IMR-90 (cell line): ENCODE measurements around the gene GON7. TPM values are rescaled to one million over a fixed set of nuclear protein-coding genes. Genes with fewer than 3 reads are reported as not detected.
"Not testable (repeated sequence)": the region's sequence is repeated elsewhere in the genome, so short reads cannot be mapped to it uniquely, and the experiment has no call there.

ENCODE experiments used
- ATAC-seq: fragments of 200-7000 bp; cut with Tn5 transposase; 2 replicates; pipeline ENCODE4 v1.9.1; 2020; ENCODE audit warnings: low read depth, mild to moderate bottlenecking, moderate library complexity
- BruUV-seq: library from RNA; stranded (reverse); fragments of 400-500 nt; replicated peaks from 2 replicates; lab custom pipeline; 2021; lab: Mats Ljungman, UMichigan
- CTCF ChIA-PET: fragments of 300-600 bp; formaldehyde crosslinking; extraction: SDS; loops from one replicate; lab custom pipeline; 2021; ENCODE audit warnings: antibody characterized with exemption; lab: Yijun Ruan, JAX
- POLR2A ChIA-PET: fragments of 300-600 bp; sonication (Branson Sonifier 250); formaldehyde crosslinking; loops from one replicate; lab custom pipeline; 2022; ENCODE audit warnings: antibody characterized with exemption; ENCODE audit not compliant: unreplicated experiment; lab: Charles Lee
- DNase-seq: peaks from one replicate; pipeline ENCODE4 v3.0.0; 2013
- H2AFZ ChIP-seq: replicated peaks from 2 replicates; pipeline ENCODE3; 2013; ENCODE audit warnings: low read length, mild to moderate bottlenecking; ENCODE audit not compliant: poor library complexity
- H2AK5ac ChIP-seq: 2 replicates; pipeline ENCODE4 v1.6.1; 2013; ENCODE audit warnings: low read depth, low read length, inconsistent platforms
- H2AK9ac ChIP-seq: replicated peaks from 2 replicates; pipeline ENCODE3; 2013; ENCODE audit warnings: mild to moderate bottlenecking, low read depth, low read length, moderate library complexity; ENCODE audit not compliant: poor library complexity
- H2BK120ac ChIP-seq: 2 replicates; pipeline ENCODE4 v1.6.1; 2013; ENCODE audit warnings: low read depth, low read length, inconsistent platforms
- H2BK15ac ChIP-seq: 3 replicates; pipeline ENCODE4 v1.6.1; 2013; ENCODE audit warnings: low read depth, low read length, inconsistent platforms
- H2BK20ac ChIP-seq: 2 replicates; pipeline ENCODE4 v1.6.1; 2013; ENCODE audit warnings: low read depth, mild to moderate bottlenecking, inconsistent platforms, low read length, moderate library complexity
- H2BK5ac ChIP-seq: 2 replicates; pipeline ENCODE4 v1.6.1; 2013; ENCODE audit warnings: mild to moderate bottlenecking, low read depth, low read length, inconsistent platforms; ENCODE audit not compliant: poor library complexity, severe bottlenecking
- H3K14ac ChIP-seq: replicated peaks from 2 replicates; pipeline ENCODE4 v1.6.1; 2013; ENCODE audit warnings: low read depth, low read length, inconsistent platforms
- H3K18ac ChIP-seq: 2 replicates; pipeline ENCODE4 v1.6.1; 2013; ENCODE audit warnings: low read depth, low read length, control low read depth
- H3K23ac ChIP-seq: 2 replicates; pipeline ENCODE4 v1.6.1; 2013; ENCODE audit warnings: low read depth, low read length, inconsistent platforms
- H3K27ac ChIP-seq: 2 replicates; pipeline ENCODE4 v1.5.1; 2013; ENCODE audit warnings: mild to moderate bottlenecking, control low read depth, low read length; ENCODE audit not compliant: insufficient read depth
- H3K27me3 ChIP-seq: 2 replicates; pipeline ENCODE4 v1.6.1; 2013; ENCODE audit warnings: low read length; ENCODE audit not compliant: control insufficient read depth, insufficient read depth
- H3K36me3 ChIP-seq: 2 replicates; pipeline ENCODE4 v1.6.1; 2013; ENCODE audit warnings: low read length, mixed read lengths; ENCODE audit not compliant: control insufficient read depth, insufficient read depth
- H3K4ac ChIP-seq: 2 replicates; pipeline ENCODE4 v1.6.1; 2013; ENCODE audit warnings: low read depth, low read length, inconsistent platforms
- H3K4me1 ChIP-seq: 2 replicates; pipeline ENCODE4 v1.6.1; 2013; ENCODE audit warnings: low read length, mixed read lengths; ENCODE audit not compliant: control insufficient read depth, insufficient read depth
- H3K4me2 ChIP-seq: 2 replicates; pipeline ENCODE4 v1.6.1; 2013; ENCODE audit warnings: low read depth, mild to moderate bottlenecking, control low read depth, low read length, moderate library complexity
- H3K4me3 ChIP-seq: 2 replicates; pipeline ENCODE4 v1.5.1; 2013; ENCODE audit warnings: low read depth, mild to moderate bottlenecking, control low read depth, low read length, moderate library complexity; ENCODE audit not compliant: insufficient read depth
- H3K56ac ChIP-seq: 2 replicates; pipeline ENCODE4 v1.6.1; 2013; ENCODE audit warnings: low read length, inconsistent platforms; ENCODE audit not compliant: insufficient read depth; ENCODE audit errors: extremely low read depth
- H3K79me1 ChIP-seq, 2 experiments: 2 replicates each; pipeline ENCODE4 v1.6.1; 2013; ENCODE audit warnings: low read length in 2 of 2, inconsistent platforms in 1 of 2, low read depth in 1 of 2
- H3K9ac ChIP-seq: 2 replicates; pipeline ENCODE4 v1.6.1; 2013; ENCODE audit warnings: low read depth, low read length, control low read depth
- H3K9me1 ChIP-seq: 2 replicates; pipeline ENCODE4 v1.6.1; 2013; ENCODE audit warnings: low read length, inconsistent platforms; ENCODE audit not compliant: insufficient read depth
- H3K9me3 ChIP-seq: 2 replicates; pipeline ENCODE4 v1.6.1; 2013; ENCODE audit warnings: low read length; ENCODE audit not compliant: control insufficient read depth, insufficient read depth
- H4K20me1 ChIP-seq: 2 replicates; pipeline ENCODE4 v1.6.1; 2013; ENCODE audit warnings: low read length, inconsistent platforms; ENCODE audit not compliant: insufficient read depth
- H4K5ac ChIP-seq: 2 replicates; pipeline ENCODE4 v1.6.1; 2013; ENCODE audit warnings: mild to moderate bottlenecking, low read depth, low read length, control low read depth
- H4K8ac ChIP-seq, 2 experiments: 2 replicates each; pipeline ENCODE4 v1.6.1; 2013; ENCODE audit warnings: low read depth in 2 of 2, low read length in 2 of 2, control low read depth in 1 of 2, inconsistent platforms in 1 of 2
- H4K91ac ChIP-seq: 2 replicates; pipeline ENCODE4 v1.6.1; 2013; ENCODE audit warnings: low read depth, low read length, inconsistent platforms; ENCODE audit not compliant: insufficient read depth
- CHD1 ChIP-seq: IDR thresholded peaks from 2 replicates; pipeline ENCODE4 v1.6.1; 2012; ENCODE audit warnings: low read depth, low read length, improper control_type of control experiment
- FOS ChIP-seq: fragments of 150-350 bp; IDR thresholded peaks from 2 replicates; pipeline ENCODE4 v1.6.1; 2016; ENCODE audit warnings: low read depth, low read length
- MAFK ChIP-seq: IDR thresholded peaks from 2 replicates; pipeline ENCODE4 v1.6.1; 2012; ENCODE audit warnings: low read depth, low read length, improper control_type of control experiment
- MAZ ChIP-seq: IDR thresholded peaks from 2 replicates; pipeline ENCODE4 v1.6.1; 2012; ENCODE audit warnings: low read depth, mild to moderate bottlenecking, low read length, improper control_type of control experiment, moderate library complexity, borderline replicate concordance
- NFE2L2 ChIP-seq: fragments of 150-350 bp; IDR thresholded peaks from 2 replicates; pipeline ENCODE4 v1.6.1; 2016; ENCODE audit warnings: low read depth, mild to moderate bottlenecking, low read length
- WGBS, 2 experiments: methylation state at CpG; one replicate each; pipeline versions ENCODE4 v1.1.5 to v1.1.7; 2013; ENCODE audit warnings: missing lambda C conversion rate in 2 of 2; ENCODE audit not compliant: insufficient read length in 1 of 2; ENCODE audit errors: extremely low coverage in 2 of 2; 5-methylcytosine and 5-hydroxymethylcytosine counted together
- dilution Hi-C: fragments of 300-500 bp; cut with HindIII; formaldehyde crosslinking; loops from one replicate; pipeline ENCODE4 v1.14.3; 2018; ENCODE audit warnings: low sequenced_read_pairs; ENCODE audit not compliant: unreplicated experiment
- in situ Hi-C: fragments of 300-500 bp; cut with MboI; formaldehyde crosslinking; loops from 3 replicates; pipeline ENCODE4 v1.14.3; 2019; ENCODE audit warnings: low sequenced_read_pairs, inconsistent platforms, mixed read lengths
- intact Hi-C: fragments of 100-400 bp; cut with micrococcal nuclease; formaldehyde crosslinking; loops from 2 replicates; pipeline ENCODE4 v1.10.0; 2022
- polyA plus RNA-seq, 3 experiments: library from polyadenylated mRNA; depleted of rRNA; stranded (reverse); fragments of >200 nt; gene quantifications; 2 replicates each; pipeline ENCODE4 v1.2.3, GENCODE V29; 2012; ENCODE audit warnings: low replicate concordance in 1 of 3
- total RNA-seq: library from RNA; depleted of rRNA; stranded (reverse); fragments of >200 nt; gene quantifications from 2 replicates; pipeline ENCODE4 v1.2.3, GENCODE V29; 2012

The GON7 gene
- total and polyA plus RNA-seq, 2 of the 4 experiments (the other 2 are of a cell fraction), result 4.3 to 7.8 TPM

DNA sequence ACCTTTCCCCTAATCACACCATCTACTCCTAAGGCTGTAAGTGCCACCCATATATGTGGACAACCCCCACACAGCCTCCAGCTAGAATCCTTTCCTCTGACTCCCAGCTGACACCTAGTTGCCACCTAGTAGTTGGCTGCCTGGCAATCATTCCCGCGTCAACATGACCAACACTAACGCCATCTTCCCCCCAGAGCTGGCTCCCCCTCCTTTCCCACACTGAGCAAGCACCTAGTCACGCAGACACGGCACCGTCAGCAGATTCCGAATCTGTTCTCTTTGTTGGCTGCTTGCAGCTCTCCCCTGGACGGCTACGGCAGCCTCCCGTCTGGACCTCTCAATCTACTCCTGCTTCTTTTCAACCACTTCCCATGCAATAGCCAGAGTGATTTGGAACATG is 27.9 kb upstream of the GON7 start:
- Histone ChIP-seq H3K14ac (0 out of 2 replicates have a peak overlapping the region, but pooled peaks have one; percentile 16), H2BK20ac (no peak overlapping the region), H3K9me1 (peaks cover 15% of the 10 kb centered on the region; the same call in 1 of the 2 replicates), H2BK120ac (no peak overlapping the region), H3K23ac (no peak overlapping the region), H4K8ac (no peak overlapping the region), H2AK5ac (no peak overlapping the region; the same call in 1 of the 2 replicates), H4K20me1 (no peaks in the 10 kb centered on the region), H3K27me3 (no peaks in the 10 kb centered on the region), H4K5ac (no peak overlapping the region), H2AFZ (peak overlapping the region; percentile 24), H3K4ac (no peak overlapping the region; the same call in 1 of the 2 replicates), H2BK15ac (no peak overlapping the region), H3K9ac (no peak overlapping the region), H4K91ac (no peak overlapping the region), H3K4me2 (no peak overlapping the region), H3K79me1 (peaks cover 5 to 6% of the 10 kb centered on the region in 2 experiments; a peak in 3 of 4 replicates), H3K9me3 (no peaks in the 10 kb centered on the region), H3K56ac (no peak overlapping the region), H3K27ac (no peak overlapping the region), H3K18ac (no peak overlapping the region), H2BK5ac (no peak overlapping the region), H3K4me1 (peaks cover 4% of the 10 kb centered on the region), H2AK9ac (peak overlapping the region; percentile 46), H3K36me3 (no peaks in the 10 kb centered on the region; the same call in 1 of the 2 replicates), H3K4me3 (no peak overlapping the region)
- peak; percentile 80 for TF ChIP-seq MAFK
- TF ChIP-seq CHD1, result no peak
- TF ChIP-seq FOS, result peak; percentile 61
- 0 out of 2 replicates have a peak, but pooled peaks have one; percentile 35 for TF ChIP-seq MAZ
- TF ChIP-seq NFE2L2, result 0 out of 2 replicates have a peak, but pooled peaks have one; percentile 48
- ChIA-PET POLR2A (no interaction called here), CTCF (no interaction called here)
- DNase-seq, result peak; percentile 85
- intact Hi-C loops, result loop anchor here (1.0 to 2.0 kb wide), 2 partner anchors 308 to 385 kb away; no protein-coding TSS in a partner anchor
- no TSS peak for BruUV-seq
- no peak; the same call in 1 of the 2 replicates for ATAC-seq
- in situ Hi-C loops, result no loop called here
- dilution Hi-C loops, result no loop called here
- WGBS, 2 experiments, result 68% methylated on average over 3 of the region's 10 CpGs; no CpG with 5 or more reads in 1 of the 2 experiments

DNA sequence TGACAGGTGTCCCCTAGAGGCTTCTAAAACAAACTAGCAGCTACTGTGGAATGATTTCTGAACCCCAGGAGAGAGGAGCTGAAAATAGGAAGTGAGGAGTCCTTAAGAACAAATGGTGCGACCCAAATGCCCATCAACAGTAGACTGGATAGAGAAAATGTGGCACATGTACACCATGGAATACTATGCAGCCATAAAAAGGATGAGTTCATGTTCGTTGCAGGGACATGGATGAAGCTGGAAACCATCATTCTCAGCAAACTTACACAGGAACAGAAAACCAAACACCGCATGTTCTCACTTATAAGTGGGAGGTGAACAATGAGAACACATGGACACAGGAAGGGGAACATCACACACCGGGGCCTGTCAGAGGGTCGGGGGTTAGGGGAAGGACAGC is 26.2 kb upstream of the GON7 start:
- H3K56ac ChIP-seq, H2BK120ac ChIP-seq, H2BK15ac ChIP-seq, in situ Hi-C loops, H2BK5ac ChIP-seq, POLR2A ChIA-PET, H2AFZ ChIP-seq, ATAC-seq, H3K4me1 ChIP-seq, H3K36me3 ChIP-seq, H3K27ac ChIP-seq, H3K9ac ChIP-seq, H3K14ac ChIP-seq, H2AK9ac ChIP-seq, H3K4me3 ChIP-seq, H3K23ac ChIP-seq, H3K9me3 ChIP-seq, H4K91ac ChIP-seq, DNase-seq, H2BK20ac ChIP-seq, H3K27me3 ChIP-seq, H3K18ac ChIP-seq, H4K8ac ChIP-seq, H4K20me1 ChIP-seq, H2AK5ac ChIP-seq, intact Hi-C loops, H3K4ac ChIP-seq, dilution Hi-C loops, H3K79me1 ChIP-seq, H4K5ac ChIP-seq, H3K4me2 ChIP-seq, BruUV-seq: not testable (repeated sequence)
- 100% methylated on average over 1 of the region's 5 CpGs; no CpG with 5 or more reads in 1 of the 2 experiments for WGBS, 2 experiments
- CTCF ChIA-PET, result interaction anchor here (1.5 kb wide), 1 partner anchor 26 kb away, joined by 3 read pairs; the partner anchor contains the start of genes GON7 and UBR7
- peaks cover 13% of the 10 kb centered on the region; the same call in 1 of the 2 replicates for H3K9me1 ChIP-seq
